IMR-90 (cell line): ENCODE results near the gene CRABP1. TPM values are rescaled to one million over a fixed set of nuclear protein-coding genes. Genes with fewer than 3 reads are reported as not detected.

ENCODE experiments used
- ATAC-seq: fragments of 200-7000 bp; cut with Tn5 transposase; 2 replicates; pipeline ENCODE4 v1.9.1; 2020; ENCODE audit warnings: low read depth, mild to moderate bottlenecking, moderate library complexity
- BruUV-seq: library from RNA; stranded (reverse); fragments of 400-500 nt; replicated peaks from 2 replicates; lab custom pipeline; 2021; lab: Mats Ljungman, UMichigan
- CTCF ChIA-PET: fragments of 300-600 bp; formaldehyde crosslinking; extraction: SDS; loops from one replicate; lab custom pipeline; 2021; ENCODE audit warnings: antibody characterized with exemption; lab: Yijun Ruan, JAX
- POLR2A ChIA-PET: fragments of 300-600 bp; sonication (Branson Sonifier 250); formaldehyde crosslinking; loops from one replicate; lab custom pipeline; 2022; ENCODE audit warnings: antibody characterized with exemption; ENCODE audit not compliant: unreplicated experiment; lab: Charles Lee
- DNase-seq: peaks from one replicate; pipeline ENCODE4 v3.0.0; 2013
- H2AFZ ChIP-seq: replicated peaks from 2 replicates; pipeline ENCODE3; 2013; ENCODE audit warnings: low read length, mild to moderate bottlenecking; ENCODE audit not compliant: poor library complexity
- H2AK5ac ChIP-seq: 2 replicates; pipeline ENCODE4 v1.6.1; 2013; ENCODE audit warnings: low read depth, low read length, inconsistent platforms
- H2AK9ac ChIP-seq: replicated peaks from 2 replicates; pipeline ENCODE3; 2013; ENCODE audit warnings: mild to moderate bottlenecking, low read depth, low read length, moderate library complexity; ENCODE audit not compliant: poor library complexity
- H2BK120ac ChIP-seq: 2 replicates; pipeline ENCODE4 v1.6.1; 2013; ENCODE audit warnings: low read depth, low read length, inconsistent platforms
- H2BK15ac ChIP-seq: 3 replicates; pipeline ENCODE4 v1.6.1; 2013; ENCODE audit warnings: low read depth, low read length, inconsistent platforms
- H2BK20ac ChIP-seq: 2 replicates; pipeline ENCODE4 v1.6.1; 2013; ENCODE audit warnings: low read depth, mild to moderate bottlenecking, inconsistent platforms, low read length, moderate library complexity
- H2BK5ac ChIP-seq: 2 replicates; pipeline ENCODE4 v1.6.1; 2013; ENCODE audit warnings: mild to moderate bottlenecking, low read depth, low read length, inconsistent platforms; ENCODE audit not compliant: poor library complexity, severe bottlenecking
- H3K14ac ChIP-seq: replicated peaks from 2 replicates; pipeline ENCODE4 v1.6.1; 2013; ENCODE audit warnings: low read depth, low read length, inconsistent platforms
- H3K18ac ChIP-seq: 2 replicates; pipeline ENCODE4 v1.6.1; 2013; ENCODE audit warnings: low read depth, low read length, control low read depth
- H3K23ac ChIP-seq: 2 replicates; pipeline ENCODE4 v1.6.1; 2013; ENCODE audit warnings: low read depth, low read length, inconsistent platforms
- H3K27ac ChIP-seq: 2 replicates; pipeline ENCODE4 v1.5.1; 2013; ENCODE audit warnings: mild to moderate bottlenecking, control low read depth, low read length; ENCODE audit not compliant: insufficient read depth
- H3K27me3 ChIP-seq: 2 replicates; pipeline ENCODE4 v1.6.1; 2013; ENCODE audit warnings: low read length; ENCODE audit not compliant: control insufficient read depth, insufficient read depth
- H3K36me3 ChIP-seq: 2 replicates; pipeline ENCODE4 v1.6.1; 2013; ENCODE audit warnings: low read length, mixed read lengths; ENCODE audit not compliant: control insufficient read depth, insufficient read depth
- H3K4ac ChIP-seq: 2 replicates; pipeline ENCODE4 v1.6.1; 2013; ENCODE audit warnings: low read depth, low read length, inconsistent platforms
- H3K4me1 ChIP-seq: 2 replicates; pipeline ENCODE4 v1.6.1; 2013; ENCODE audit warnings: low read length, mixed read lengths; ENCODE audit not compliant: control insufficient read depth, insufficient read depth
- H3K4me2 ChIP-seq: 2 replicates; pipeline ENCODE4 v1.6.1; 2013; ENCODE audit warnings: low read depth, mild to moderate bottlenecking, control low read depth, low read length, moderate library complexity
- H3K4me3 ChIP-seq: 2 replicates; pipeline ENCODE4 v1.5.1; 2013; ENCODE audit warnings: low read depth, mild to moderate bottlenecking, control low read depth, low read length, moderate library complexity; ENCODE audit not compliant: insufficient read depth
- H3K56ac ChIP-seq: 2 replicates; pipeline ENCODE4 v1.6.1; 2013; ENCODE audit warnings: low read length, inconsistent platforms; ENCODE audit not compliant: insufficient read depth; ENCODE audit errors: extremely low read depth
- H3K79me1 ChIP-seq, 2 experiments: 2 replicates each; pipeline ENCODE4 v1.6.1; 2013; ENCODE audit warnings: low read length in 2 of 2, inconsistent platforms in 1 of 2, low read depth in 1 of 2
- H3K9ac ChIP-seq: 2 replicates; pipeline ENCODE4 v1.6.1; 2013; ENCODE audit warnings: low read depth, low read length, control low read depth
- H3K9me1 ChIP-seq: 2 replicates; pipeline ENCODE4 v1.6.1; 2013; ENCODE audit warnings: low read length, inconsistent platforms; ENCODE audit not compliant: insufficient read depth
- H3K9me3 ChIP-seq: 2 replicates; pipeline ENCODE4 v1.6.1; 2013; ENCODE audit warnings: low read length; ENCODE audit not compliant: control insufficient read depth, insufficient read depth
- H4K20me1 ChIP-seq: 2 replicates; pipeline ENCODE4 v1.6.1; 2013; ENCODE audit warnings: low read length, inconsistent platforms; ENCODE audit not compliant: insufficient read depth
- H4K5ac ChIP-seq: 2 replicates; pipeline ENCODE4 v1.6.1; 2013; ENCODE audit warnings: mild to moderate bottlenecking, low read depth, low read length, control low read depth
- H4K8ac ChIP-seq, 2 experiments: 2 replicates each; pipeline ENCODE4 v1.6.1; 2013; ENCODE audit warnings: low read depth in 2 of 2, low read length in 2 of 2, control low read depth in 1 of 2, inconsistent platforms in 1 of 2
- H4K91ac ChIP-seq: 2 replicates; pipeline ENCODE4 v1.6.1; 2013; ENCODE audit warnings: low read depth, low read length, inconsistent platforms; ENCODE audit not compliant: insufficient read depth
- BHLHE40 ChIP-seq: fragments of 150-350 bp; IDR thresholded peaks from 2 replicates; pipeline ENCODE4 v1.6.1; 2016; ENCODE audit warnings: mild to moderate bottlenecking, low read depth, low read length
- CHD1 ChIP-seq: IDR thresholded peaks from 2 replicates; pipeline ENCODE4 v1.6.1; 2012; ENCODE audit warnings: low read depth, low read length, improper control_type of control experiment
- ELK1 ChIP-seq: fragments of 150-350 bp; IDR thresholded peaks from 2 replicates; pipeline ENCODE4 v1.6.1; 2016; ENCODE audit warnings: low read depth, mild to moderate bottlenecking, low read length, moderate library complexity, borderline replicate concordance
- MXI1 ChIP-seq: IDR thresholded peaks from 2 replicates; pipeline ENCODE4 v1.6.1; 2012; ENCODE audit warnings: low read depth, mild to moderate bottlenecking, low read length, moderate library complexity, borderline replicate concordance
- RCOR1 ChIP-seq: IDR thresholded peaks from 2 replicates; pipeline ENCODE4 v1.6.1; 2012; ENCODE audit warnings: mild to moderate bottlenecking, low read length, improper control_type of control experiment; ENCODE audit not compliant: insufficient replicate concordance
- USF2 ChIP-seq: fragments of 150-350 bp; IDR thresholded peaks from 2 replicates; pipeline ENCODE4 v1.6.1; 2017; ENCODE audit warnings: mild to moderate bottlenecking, antibody characterized with exemption, low read length, low read depth
- WGBS, 2 experiments: methylation state at CpG; one replicate each; pipeline versions ENCODE4 v1.1.5 to v1.1.7; 2013; ENCODE audit warnings: missing lambda C conversion rate in 2 of 2; ENCODE audit not compliant: insufficient read length in 1 of 2; ENCODE audit errors: extremely low coverage in 2 of 2; 5-methylcytosine and 5-hydroxymethylcytosine counted together
- dilution Hi-C: fragments of 300-500 bp; cut with HindIII; formaldehyde crosslinking; loops from one replicate; pipeline ENCODE4 v1.14.3; 2018; ENCODE audit warnings: low sequenced_read_pairs; ENCODE audit not compliant: unreplicated experiment
- in situ Hi-C: fragments of 300-500 bp; cut with MboI; formaldehyde crosslinking; loops from 3 replicates; pipeline ENCODE4 v1.14.3; 2019; ENCODE audit warnings: low sequenced_read_pairs, inconsistent platforms, mixed read lengths
- intact Hi-C: fragments of 100-400 bp; cut with micrococcal nuclease; formaldehyde crosslinking; loops from 2 replicates; pipeline ENCODE4 v1.10.0; 2022
- polyA plus RNA-seq, 3 experiments: library from polyadenylated mRNA; depleted of rRNA; stranded (reverse); fragments of >200 nt; gene quantifications; 2 replicates each; pipeline ENCODE4 v1.2.3, GENCODE V29; 2012; ENCODE audit warnings: low replicate concordance in 1 of 3
- total RNA-seq: library from RNA; depleted of rRNA; stranded (reverse); fragments of >200 nt; gene quantifications from 2 replicates; pipeline ENCODE4 v1.2.3, GENCODE V29; 2012

CRABP1 gene
- total and polyA plus RNA-seq, 2 of the 4 experiments (the other 2 are of a cell fraction), result not detected

- H3K9me1 ChIP-seq, result no peaks in the 10 kb centered on the region
- no peak overlapping the region for H2BK5ac ChIP-seq
- no peak overlapping the region for H3K14ac ChIP-seq
- intact Hi-C loops, result no loop called here
- H4K91ac ChIP-seq, result no peak overlapping the region
- peaks cover 44% of the 10 kb centered on the region for H3K27me3 ChIP-seq
- no peak for ATAC-seq
- H4K5ac ChIP-seq, result no peak overlapping the region
- H3K9ac ChIP-seq, result no peak overlapping the region
- no peaks in the 10 kb centered on the region for H3K36me3 ChIP-seq
- no peak overlapping the region for H3K23ac ChIP-seq
- ChIA-PET POLR2A (no interaction called here), CTCF (no interaction called here)
- no peak overlapping the region for H2AK9ac ChIP-seq
- no peak overlapping the region for H2AK5ac ChIP-seq
- H3K4ac ChIP-seq, result no peak overlapping the region
- H2BK20ac ChIP-seq, result no peak overlapping the region
- H2BK15ac ChIP-seq, result no peak overlapping the region
- no CpG with 5 or more reads among the region's 5 CpGs for WGBS, 2 experiments
- no peak overlapping the region for H3K4me2 ChIP-seq
- no peak overlapping the region for H3K56ac ChIP-seq
- no peak overlapping the region for H4K8ac ChIP-seq
- no peak overlapping the region for H2AFZ ChIP-seq
- no peak overlapping the region for H3K27ac ChIP-seq
- no peaks in the 10 kb centered on the region for H3K9me3 ChIP-seq
- DNase-seq, result no peak
- in situ Hi-C loops, result no loop called here
- H2BK120ac ChIP-seq, result no peak overlapping the region
- TF ChIP-seq RCOR1 (no peak), USF2 (no peak), BHLHE40 (no peak), CHD1 (no peak), MXI1 (no peak), ELK1 (no peak)
- dilution Hi-C loops, result no loop called here
- H3K79me1 ChIP-seq, result no peaks in the 10 kb centered on the region
- BruUV-seq, result no TSS peak
- H3K18ac ChIP-seq, result no peak overlapping the region
- no peaks in the 10 kb centered on the region for H3K4me1 ChIP-seq
- no peak overlapping the region for H3K4me3 ChIP-seq
- no peaks in the 10 kb centered on the region for H4K20me1 ChIP-seq
Measured at GRCh38 chr15:78366342-78366741, 26.2 kb downstream of the CRABP1 start.
